GM12872 (cell line): ENCODE results near the gene F2RL3.

Experiments used
- TF ChIP-seq, protein P1 (sequence below): IDR thresholded peaks from 3 replicates; pipeline ENCODE4 v1.5.1; 2011; ENCODE audit warnings: low read depth, mild to moderate bottlenecking, low read length, moderate library complexity; ENCODE audit not compliant: insufficient read depth

The F2RL3 gene

DNA sequence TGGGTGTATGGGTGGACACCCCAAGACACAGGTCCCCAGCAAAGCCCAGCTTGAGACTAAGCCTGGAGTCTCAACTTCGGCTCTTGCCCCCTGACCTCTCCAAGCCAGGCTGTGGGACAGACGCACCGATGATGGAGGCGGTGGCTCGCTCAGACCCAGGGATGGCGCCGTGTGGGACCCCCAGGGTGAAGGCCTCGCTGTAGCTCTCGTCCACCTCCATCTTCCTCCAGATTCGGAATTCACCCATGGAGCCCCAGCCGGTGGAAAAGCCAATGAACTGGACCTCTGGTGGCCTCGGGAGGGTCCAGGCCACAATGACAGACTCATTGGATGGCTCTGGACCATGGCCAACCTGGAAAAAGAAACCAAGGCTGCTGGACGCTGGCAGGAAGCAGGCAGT, 39.1 kb downstream of the F2RL3 start:
- TF ChIP-seq, protein P1, sequence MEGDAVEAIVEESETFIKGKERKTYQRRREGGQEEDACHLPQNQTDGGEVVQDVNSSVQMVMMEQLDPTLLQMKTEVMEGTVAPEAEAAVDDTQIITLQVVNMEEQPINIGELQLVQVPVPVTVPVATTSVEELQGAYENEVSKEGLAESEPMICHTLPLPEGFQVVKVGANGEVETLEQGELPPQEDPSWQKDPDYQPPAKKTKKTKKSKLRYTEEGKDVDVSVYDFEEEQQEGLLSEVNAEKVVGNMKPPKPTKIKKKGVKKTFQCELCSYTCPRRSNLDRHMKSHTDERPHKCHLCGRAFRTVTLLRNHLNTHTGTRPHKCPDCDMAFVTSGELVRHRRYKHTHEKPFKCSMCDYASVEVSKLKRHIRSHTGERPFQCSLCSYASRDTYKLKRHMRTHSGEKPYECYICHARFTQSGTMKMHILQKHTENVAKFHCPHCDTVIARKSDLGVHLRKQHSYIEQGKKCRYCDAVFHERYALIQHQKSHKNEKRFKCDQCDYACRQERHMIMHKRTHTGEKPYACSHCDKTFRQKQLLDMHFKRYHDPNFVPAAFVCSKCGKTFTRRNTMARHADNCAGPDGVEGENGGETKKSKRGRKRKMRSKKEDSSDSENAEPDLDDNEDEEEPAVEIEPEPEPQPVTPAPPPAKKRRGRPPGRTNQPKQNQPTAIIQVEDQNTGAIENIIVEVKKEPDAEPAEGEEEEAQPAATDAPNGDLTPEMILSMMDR: no peak

- TF ChIP-seq, protein P1: no peak
Observed at GRCh38 chr19:16928351-16928750, 39.6 kb downstream of the F2RL3 start.

GRCh38 chr19:16928916-16929315, 40.1 kb downstream of the F2RL3 start:
- TF ChIP-seq, protein P1: no peak

DNA sequence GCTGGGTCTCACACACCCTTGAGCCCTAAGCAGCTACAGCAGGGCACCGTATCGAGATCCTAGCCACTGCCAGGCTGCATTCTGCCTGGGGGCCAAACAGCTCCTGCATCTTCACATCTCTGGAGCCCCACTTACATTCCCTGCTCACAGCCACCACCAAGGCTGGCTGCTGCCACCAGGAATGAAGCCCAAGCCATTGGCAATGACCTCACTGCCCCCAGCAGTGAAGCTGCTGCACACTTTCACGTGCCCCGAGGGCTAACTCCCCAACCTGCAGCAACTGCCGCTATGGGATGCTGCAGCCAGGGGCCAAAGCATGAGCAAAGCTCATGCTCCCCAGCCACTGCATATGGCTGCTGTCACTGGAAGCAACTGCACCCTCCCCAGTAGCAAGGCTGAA, 42.0 kb downstream of the F2RL3 start:
- TF ChIP-seq, protein P1: no peak

DNA sequence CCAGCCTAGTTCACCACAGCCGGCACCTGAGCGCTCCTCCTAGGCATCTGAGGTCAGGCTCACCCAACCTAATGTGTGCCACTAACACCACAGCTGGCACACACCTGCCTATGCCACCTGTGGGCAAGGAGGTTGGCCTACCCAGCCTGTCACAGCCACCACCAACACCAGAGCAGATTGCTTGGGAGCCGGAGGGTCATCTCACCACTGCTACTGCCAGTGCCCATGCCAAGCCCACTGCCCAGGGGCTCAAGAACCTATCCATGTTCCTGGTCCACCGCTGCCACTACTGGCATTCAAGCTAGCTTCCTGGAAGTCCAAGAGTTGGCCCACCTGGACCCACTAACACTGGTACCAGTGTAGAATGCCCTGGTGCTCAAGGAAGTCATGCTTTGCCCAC, 42.5 kb downstream of the F2RL3 start:
- TF ChIP-seq, protein P1: no peak

DNA sequence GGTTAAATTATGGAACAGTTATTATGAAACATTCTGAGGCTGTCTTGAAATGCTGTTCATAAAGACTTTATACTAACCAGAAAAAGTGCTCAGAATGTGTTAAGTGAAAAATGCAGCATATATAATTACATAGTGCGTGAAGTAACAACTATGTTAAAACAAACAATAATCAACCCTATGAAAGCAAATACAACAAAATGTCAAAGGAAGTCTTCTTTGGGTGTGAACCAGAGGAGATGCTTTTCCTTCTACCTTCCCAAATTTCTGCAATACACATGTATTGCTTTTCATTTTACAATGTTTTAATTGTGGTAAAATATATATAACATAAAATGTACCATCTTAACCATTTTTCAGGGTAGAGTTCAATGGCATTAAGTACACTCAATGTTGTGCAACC, 45.7 kb downstream of the F2RL3 start:
- TF ChIP-seq, protein P1: no peak

GRCh38 chr19:16936901-16937300, 48.1 kb downstream of the F2RL3 start:
- TF ChIP-seq, protein P1: no peak

DNA sequence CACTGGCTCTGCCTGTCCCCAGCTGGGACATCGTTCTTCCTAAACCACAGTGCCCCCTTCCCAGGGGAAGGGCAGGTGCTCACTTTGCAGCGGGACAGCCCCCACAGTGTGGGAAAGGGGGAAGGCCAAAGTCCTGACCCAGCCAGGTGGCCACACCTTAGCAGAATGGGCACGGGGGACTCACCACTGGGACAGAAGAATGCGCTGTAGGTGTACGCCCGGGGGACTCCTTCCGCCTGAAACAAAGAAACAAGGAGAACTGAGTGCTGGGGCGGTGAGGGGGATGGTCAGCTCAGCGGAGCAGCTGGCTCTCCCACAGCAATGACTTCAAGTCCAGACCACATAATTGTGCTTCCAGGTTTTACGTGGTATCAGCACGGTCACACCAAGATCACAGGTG, 49.4 kb downstream of the F2RL3 start:
- TF ChIP-seq, protein P1: no peak
